NCI-H2227 (cell line): ENCODE measurements around the gene QSOX2.
A peak's percentile ranks its signal among the peaks of the same experiment; 100 is the strongest.

Source experiments
- DNase-seq: peaks from one replicate; lab custom pipeline; 2025; ENCODE audit not compliant: unreplicated experiment; lab: John Stamatoyannopoulos, UW

Gene QSOX2

DNA sequence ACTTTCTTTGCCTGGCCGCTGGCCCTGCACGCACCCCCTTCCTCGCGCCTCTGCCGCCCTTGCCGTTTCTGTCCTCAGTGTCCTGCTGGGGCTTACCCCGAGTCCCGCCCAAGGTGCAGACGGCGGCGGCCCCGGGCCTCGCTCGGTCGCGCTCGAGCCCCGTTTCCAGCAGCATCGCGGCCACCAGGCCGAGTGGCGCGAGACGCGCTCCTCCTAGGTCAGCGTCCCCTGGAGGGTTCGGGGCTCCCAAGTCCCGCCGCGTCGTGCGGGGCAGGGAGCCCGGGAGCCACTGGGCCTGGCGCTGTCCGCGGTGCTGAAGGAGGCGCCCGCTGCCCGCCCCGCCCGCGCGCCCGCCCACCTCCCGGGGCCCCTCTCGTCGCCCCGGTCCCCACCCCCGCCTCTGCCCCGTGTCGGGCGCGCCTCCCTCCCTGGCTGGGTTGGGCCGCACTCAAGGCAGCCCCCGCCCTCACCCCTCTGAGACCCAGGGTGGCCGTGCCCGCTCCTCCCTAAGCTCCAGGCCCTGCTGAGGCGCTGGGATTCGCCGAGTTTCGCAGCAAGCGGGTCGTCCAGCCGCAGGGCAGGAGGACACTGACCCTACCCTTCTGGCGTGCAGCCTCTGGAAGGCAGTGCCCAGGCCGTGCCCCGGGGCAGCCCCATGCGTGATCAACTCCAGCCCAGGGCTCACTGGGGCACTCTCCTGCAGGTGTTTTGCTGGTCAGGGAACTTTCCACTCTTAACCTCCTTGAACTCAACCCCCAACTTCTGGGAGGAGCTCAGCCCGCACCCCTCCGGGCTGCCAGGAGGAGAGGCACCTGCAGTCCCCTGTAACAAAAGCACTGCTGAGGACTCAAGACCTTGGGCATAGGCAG is 40.5 kb downstream of the QSOX2 start, which contains the start of gene LHX3:
TSS of gene LHX3 (minus strand) at position 291 of the 869 bp plus-strand sequence. CDS start at position 175, 116 bp downstream.
- no peak for DNase-seq

DNA sequence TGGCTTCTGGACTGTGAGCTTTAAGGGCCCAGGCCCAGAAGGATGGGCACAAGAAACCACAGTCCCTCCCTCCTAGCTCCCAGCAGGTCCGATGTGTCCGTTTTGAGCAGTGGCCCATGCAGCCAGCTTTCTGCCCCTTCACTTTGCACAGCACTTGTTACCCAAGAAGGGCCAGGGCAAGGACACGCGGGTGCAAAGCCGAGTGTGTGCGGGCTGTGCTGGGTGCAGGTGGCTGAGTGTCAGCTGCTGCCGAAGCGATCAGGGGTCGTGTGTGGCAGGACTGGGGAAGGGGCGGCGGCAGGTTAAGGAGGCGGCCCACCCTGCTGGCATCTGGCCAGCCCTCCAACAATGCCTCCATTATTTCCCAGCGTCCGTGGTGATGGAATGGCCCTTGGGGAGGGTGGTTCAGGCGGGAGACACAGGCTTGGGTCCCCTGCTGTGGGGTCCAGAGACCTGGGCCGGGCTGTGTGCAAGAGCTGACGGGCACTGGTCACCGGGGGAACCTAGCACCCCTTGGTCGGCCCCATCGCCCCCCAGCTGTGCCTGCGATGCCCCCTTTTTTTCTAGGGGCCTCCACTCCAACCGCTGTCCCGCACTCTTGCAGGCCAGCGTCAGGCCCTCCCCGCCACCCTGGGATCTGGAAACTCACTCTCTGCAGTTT is 41.3 kb downstream of the QSOX2 start:
- no peak for DNase-seq

DNA sequence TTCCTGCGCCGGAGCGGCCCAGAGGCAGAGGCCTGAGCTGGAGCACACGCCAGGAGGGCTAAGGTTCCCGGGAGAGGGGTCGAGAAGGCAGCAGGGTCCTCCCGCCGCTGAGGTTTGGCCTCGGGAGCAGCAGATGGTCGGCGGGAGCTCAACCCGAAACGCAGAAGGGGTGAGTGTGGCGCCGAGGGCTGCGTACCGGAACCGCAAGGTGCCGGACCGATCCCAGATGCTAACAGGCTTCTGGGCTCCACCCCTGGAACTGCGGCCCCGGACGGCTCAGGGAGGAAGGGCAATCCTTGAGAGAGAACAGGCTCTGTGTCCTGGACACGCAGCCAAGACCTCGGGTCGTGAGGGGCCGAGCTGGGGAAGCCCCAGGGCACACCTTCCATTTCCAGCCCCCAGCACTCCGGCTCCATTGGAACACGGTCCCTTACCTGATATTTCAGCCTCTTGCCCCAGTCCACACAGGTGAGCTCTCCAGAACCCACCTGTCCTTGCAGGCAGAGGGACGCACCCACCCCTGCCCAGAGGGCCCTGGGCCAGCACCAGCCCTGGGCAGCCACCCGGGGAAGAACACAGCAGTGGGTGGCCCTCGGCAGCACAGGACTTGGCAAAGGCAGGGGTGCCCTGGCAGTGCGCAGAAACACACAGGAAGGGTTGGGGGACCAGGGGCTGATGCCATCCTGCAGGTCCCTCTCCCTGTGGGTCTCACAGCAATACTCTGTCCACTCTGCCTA is 42.0 kb downstream of the QSOX2 start:
- no peak for DNase-seq

DNA sequence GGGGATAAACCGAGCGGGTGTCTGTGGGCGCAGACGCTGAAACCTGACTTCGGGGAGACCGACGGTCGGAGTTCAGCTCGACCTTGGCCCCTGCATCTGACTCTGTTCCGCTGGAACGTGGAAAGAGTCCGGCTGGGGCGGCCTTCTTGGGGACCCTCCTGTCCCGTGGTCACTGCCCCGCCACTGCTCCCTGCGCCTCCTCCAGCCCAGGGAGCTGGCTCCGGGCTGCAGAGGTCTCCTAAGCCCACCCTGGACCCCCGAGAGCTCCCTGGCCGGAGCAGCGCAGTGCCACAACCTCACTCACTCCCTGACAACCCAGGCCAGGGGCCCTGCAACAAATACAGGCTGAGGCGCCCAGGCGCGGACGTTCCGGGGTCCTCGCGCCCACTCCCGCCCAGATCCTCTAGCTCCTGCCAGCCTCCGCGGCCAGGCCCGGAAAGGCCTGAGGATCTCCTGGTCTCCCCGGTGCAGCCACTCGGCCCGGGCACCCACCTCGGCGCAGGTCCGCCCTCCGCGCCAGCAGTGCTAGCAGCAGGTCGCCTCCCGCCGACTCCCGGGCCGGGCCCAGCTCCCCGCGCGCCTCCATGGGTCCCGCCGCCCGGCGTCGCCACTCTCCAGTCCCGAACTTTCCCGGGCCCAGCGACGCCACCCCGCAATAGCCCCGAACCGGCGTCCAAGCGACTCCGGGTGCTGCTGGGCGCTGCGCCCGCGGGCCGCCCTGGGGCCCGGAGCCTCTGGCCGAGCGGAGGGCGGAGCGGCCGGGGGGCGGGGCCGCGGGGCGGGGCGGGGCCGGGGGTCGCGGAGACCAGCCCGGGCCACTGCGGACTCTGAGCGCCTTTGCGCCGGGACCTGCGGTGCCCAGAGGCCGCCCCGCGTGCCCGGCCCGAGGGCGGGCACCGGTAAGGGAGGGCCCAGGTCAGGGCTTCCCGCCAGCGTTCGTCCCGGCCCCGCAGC is 42.9 kb downstream of the QSOX2 start:
- no peak for DNase-seq

DNA sequence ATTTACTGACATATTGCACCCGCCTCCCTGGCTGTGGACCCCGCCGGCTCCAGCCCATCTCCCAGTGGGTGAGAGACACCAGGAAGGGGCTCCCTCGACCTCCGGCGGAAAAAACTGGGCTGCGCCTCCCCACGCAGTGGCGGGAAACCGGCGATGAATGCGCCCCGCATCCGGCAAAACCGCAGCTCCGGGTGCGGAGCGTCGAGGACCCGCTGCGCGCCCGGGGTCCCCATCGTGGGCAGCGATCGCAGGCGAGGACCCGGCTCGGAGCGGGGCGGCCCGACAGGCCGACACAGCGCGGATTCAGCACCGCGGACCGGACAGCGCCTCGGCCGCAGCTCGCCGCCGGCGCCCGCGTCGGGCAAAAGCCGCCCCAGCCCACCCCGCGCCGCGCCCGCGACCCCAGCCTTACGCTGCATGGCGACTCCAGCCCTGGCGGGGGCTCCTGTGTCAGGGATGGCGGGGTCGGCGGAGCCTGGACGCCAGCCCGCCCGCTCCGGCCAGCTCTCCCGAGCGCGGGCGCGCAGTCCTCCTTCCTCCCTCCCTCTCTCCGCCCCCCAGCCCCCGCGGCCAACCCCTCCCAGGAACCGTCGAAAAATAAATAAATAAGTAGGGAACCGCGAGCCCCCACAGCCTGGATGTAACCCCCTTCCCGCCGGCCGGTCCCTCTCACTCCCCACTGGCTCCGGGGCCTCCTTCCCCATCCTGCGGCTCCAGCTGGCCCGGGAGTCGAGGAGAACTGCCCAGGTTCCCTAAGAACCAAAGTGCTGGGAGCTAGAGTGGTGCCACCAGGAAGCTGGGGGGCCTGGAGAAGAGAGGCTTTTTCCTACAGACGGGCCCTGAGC is 43.8 kb downstream of the QSOX2 start:
- DNase-seq = no peak

DNA sequence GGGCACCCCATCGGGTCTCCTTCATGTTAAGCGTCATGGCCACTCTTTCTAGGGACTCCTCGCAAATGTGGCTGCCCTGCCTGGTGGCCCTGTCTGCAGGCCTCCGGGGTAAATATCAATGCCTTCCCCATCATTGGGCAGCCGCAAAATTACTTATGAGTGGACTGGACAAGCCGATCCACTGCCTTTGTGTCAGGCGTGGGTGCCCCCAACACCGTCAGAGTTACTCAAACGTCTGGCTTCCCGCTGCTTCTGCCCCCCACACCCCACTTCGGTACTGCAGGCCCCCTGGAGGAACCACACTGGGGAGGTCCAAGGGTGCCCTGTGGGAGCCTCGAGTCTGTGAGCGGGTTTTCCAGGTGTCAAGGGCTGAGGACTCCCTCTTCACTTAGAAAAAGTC is 44.4 kb downstream of the QSOX2 start:
- DNase-seq = no peak

DNA sequence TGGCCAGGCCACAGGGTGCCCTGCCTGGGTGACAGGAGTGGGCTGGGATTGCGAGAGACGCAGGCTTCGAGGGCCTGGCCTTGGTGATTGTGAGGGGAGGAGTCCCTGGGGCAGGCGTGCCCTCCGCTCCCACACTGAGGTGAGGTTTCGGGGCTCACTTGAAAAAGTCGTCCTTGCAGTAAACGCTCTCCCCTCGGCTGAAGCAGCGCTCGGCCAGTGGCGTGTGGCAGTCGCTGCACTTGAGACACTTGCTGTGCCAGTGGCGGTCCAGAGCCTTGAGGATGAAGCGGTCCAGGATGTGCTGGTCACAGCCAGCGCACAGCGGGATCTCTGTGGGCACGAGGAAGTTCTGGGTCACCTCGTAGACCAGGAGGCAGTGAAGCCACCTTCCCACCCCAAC is 45.2 kb downstream of the QSOX2 start:
- no peak for DNase-seq

DNA sequence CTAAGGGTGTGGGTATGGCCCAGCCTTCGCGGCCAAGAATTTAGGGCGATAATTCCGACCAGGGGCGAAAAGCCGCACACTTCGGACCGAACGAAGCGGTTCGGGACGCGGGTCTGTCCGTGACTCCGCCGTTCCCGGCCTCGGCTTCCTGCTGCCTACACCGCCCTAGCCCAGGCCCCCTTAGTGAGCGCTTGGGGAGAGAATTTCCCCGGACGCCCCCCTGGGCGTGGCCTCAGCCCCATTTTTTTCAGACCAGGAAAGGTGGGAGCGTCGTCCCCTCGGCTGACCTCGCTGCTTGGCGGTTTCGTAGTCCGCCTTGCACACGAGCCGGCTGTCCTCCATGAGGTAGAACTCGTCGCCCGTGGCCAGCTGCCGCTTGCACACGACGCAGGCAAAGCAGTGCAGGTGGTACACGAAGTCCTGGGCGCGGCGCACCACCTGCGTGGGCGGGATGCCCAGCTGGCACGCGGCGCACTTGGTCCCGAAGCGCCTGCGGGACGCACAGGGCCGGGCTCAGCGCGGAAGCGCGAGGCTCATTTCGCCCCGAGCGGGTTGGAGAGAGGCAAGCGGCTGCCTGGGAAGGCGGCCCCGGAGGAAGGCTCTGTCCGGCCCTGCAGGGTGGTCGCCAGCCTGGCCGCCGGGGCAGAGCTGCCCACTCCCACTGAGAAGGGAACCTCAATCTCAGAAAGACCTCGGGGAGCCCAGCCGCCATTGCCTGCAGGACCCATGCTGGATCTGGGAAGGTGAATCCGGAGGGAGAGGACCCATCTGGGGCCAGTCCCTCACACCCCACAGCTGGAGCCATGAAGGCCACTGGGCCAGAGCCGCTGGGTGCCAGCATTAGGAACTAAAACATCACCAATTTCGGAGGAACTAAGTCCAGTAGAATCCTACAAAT is 46.0 kb downstream of the QSOX2 start:
- DNase-seq = no peak

DNA sequence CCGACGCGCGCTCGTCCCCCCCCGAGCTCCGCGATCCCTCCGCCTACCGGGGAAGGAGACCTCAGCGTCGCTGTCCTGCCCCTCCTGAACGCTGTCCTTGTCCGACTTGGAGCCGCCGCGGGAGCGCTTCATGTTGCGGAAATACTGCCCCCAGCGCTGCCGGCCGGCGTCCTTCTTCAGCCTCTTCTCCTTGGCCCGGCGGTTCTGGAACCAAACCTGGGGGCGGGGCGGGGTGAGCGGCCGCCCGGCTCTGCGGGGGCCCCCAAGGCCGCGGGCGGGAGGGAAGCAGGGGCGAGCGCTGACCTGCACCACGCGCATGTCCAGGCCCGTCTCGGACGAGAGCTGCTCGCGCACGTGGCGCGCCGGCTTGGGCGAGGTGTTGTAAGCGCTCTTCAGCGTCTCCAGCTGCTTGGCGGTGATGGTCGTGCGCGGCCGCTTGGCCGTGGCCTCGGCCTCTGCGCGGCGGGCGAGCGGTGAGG is 47.0 kb downstream of the QSOX2 start:
- peak; percentile 54 for DNase-seq

DNA sequence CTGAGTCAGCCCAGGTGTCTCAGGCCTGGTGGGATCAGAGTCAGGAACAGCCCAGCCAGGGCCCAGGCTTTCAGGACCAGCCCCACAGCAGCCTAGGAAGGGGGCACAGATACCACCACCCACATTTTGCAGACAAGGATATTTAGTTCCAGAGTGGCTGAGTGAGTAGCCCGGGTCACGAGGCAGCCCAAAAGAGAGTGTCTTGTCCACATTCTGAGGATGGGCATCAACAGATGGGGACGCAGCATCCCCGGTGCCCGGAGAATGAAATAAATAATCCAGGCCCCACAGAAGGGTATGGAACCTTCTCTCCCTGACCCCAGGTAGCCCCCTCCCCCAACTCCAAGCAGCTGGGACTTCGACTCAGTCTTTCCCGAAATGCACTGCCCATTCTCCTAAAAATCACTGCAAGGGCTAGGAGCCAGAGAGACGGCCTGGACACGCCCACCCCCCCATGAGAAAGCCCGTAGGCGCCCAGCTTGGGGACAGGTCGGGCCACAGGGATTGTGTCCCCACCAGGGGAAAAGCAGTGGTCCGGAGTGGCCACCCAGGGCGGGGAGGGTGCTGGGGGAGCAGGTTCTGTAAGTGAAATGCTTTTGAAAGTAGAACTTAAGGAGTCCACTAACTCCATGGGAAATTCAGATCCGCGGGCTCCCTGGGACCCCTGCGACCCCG is 47.5 kb downstream of the QSOX2 start:
- no peak for DNase-seq

DNA sequence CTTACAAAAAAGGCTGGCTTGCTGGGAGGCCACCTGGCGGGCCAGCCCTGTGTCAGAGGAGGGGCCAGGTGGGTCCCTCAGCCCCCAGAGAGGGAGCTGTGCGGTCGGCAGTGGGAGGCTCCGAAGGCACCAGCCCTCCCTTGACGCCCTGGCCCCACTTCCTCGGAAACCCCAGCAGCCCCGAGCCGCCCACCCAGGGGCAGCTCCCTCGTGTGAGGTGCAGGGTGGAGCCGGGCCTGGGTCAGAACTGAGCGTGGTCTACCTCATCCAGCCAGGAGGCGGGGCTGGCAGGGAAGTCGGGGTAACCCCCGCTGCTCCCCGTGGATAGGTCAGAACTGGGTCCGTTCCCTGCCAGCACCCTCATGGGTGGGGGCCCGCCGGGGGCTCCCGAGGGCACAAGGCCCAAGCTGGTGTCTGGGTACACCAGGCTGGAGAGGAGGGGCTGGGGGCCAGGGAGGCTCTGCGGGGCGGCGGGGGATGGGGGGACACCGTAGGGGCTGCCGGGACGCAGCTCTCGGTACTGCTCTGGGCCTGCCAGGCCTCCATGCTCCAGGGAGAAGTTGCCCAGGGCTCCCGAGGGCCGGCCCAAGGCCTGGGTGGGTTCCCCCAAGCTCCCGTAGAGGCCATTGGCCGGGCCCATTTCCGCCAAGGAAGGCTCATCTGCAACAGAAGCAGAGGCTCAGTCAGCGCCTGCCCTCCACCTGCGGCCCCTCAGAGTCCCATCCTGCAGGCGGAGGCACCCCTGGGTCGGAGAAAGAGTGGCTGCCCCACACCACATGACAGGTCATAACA is 48.3 kb downstream of the QSOX2 start:
- DNase-seq = no peak

DNA sequence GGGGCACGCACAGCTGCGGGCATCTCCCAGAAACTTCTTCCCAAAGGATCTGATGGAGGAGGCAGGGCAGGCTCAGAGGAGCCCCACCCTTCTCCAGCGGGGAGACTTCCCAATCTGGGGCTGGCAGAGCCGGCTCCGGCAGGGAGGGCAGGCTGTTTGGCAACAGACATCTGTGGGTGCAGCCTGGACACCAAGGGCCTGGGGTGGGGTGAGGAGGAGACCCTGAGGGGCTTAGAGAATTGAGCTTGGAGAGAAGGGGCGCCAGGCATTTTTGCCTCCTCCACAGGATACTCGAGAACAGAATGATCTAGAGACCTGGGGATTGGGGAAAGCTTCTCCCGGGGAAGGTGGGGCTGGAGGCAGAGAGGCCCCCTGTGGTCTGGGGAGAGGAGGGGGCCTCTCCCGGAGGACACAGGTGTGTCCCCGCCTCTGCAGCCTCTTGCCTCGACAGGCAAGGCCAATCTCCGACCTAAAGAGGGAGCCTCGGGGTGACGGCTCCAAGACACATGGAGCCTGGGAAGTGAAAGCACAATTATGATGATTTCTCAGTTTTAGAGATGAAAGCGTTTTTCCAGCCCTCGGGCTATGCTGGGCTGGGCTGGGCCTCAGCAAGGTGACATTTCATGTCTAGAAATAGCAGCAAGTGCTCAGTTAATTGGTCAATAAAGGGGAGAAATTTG is 49.1 kb downstream of the QSOX2 start:
- no peak for DNase-seq

DNA sequence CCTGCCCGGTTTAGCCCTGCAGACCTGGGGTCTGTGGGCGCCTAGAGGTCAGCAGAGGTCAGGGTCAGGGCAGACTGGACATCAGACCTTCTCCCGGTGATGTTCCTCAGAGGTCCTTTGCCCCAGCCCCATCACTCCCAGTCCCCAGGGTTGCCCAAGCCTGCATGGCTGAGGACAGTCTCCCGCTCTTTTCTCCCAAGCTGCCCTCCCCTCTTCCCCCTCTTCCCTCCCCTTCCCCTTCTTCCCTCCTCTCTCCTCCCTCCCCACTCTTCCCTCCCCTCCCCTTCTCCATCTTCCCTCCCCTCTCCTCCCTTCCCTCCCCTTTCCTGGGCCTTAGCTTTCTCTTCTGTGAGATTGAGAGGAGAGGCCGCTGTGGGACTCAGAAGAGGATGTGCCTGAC is 51.1 kb downstream of the QSOX2 start:
- DNase-seq = no peak

DNA sequence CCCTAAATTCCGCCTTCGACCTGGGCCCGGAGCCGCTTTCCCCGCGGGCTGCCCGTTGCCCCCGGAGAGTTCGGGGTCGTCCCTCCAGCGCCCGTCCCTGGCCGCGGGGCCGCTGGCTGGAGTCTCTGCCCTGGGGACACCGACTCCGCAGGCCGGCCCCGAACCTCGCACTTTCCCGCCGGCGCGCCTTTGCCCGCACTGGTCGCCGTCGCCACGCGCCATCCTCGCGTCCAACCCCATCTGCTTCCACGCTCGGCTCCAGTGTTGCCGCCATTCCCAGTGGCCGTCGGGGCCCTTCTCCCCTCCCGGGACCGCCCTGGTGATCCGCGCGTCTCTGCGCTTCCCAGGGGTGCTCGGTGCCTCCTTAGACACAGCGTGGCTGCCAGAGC is 51.7 kb downstream of the QSOX2 start:
- no peak for DNase-seq

DNA sequence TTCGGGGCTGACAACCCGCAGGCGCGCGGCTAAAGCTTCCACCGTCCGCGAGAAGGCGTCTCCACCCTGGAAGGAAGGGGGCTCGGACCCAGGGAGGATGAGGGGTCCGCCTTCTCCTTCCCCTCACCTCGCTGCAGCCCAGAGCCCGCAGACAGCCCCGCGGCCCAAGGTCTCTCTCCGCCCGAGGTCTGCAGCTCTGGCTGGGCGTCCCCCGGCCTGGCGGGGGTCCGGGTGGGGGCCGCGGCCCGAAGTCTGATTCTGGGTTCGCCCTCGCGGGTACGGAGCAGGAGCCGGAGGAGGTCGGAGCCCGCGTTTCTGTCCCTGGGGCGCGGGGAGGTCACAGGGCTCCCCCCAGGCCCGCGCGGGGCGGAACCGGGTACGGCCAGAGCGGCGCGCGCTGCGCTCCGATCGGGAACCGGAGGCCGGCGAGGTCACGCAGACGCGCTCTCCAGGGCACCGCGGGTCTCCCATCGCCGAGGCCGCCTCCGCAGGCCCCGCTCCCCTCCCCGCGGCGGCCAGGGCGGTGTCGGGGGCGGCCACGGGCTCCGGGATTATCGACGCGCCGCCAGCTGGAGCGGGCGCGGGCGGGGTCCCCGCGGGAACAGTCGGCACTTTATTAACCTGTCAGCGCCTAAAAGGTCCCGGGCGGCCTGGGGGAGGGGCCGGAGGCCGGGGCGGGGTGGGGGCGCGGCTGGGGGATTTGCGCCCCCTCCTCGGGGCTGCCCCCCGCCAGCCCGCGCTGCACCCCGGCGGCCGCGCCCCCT is 52.3 kb downstream of the QSOX2 start:
- no peak for DNase-seq
